Measurements from ENCODE around the gene PARD3. TPM values are rescaled to one million over a fixed set of nuclear protein-coding genes. Genes with fewer than 3 reads are reported as not detected.
A peak's percentile ranks its signal among the peaks of the same experiment; 100 is the strongest.

Gene PARD3
- total RNA-seq, 1 experiment from 2014 or later: 46.3 TPM

DNA sequence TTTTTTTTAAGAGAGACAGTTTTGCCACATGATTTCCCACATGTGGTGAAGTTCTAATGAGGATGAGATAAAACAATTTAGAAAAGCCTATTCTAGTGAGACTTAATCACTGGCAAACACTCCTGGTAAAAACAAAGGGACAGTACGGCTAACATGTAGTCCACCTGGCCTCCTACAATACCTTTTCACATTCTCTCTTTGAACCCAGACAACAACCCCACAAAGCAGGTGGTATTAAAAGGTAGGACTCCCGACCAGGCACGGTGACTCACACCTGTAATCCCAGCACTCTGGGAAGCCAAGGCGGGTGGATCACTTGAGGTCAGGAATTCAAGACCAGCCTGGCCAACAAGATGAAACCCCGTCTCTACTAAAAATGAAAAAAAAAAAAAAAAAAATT, 12.4 kb downstream of the PARD3 start:
- CTCF ChIA-PET: interaction anchor here (1.2 to 1.8 kb wide), 2 partner anchors 40 to 70 kb away, joined by 3 to 7 read pairs; no protein-coding TSS in a partner anchor
- RAD21 ChIA-PET (ENCODE audit: low non-redundant PET in 1 of 2, low total read pairs in 2 of 2, uncharacterized antibody in 2 of 2, unreplicated experiment in 2 of 2): interaction anchor here in 1 of 2 experiments (0.7 kb wide), 2 partner anchors 44 to 143 kb away, joined by 3 to 4 read pairs; no protein-coding TSS in a partner anchor
- H3K79me2 ChIP-seq (ENCODE audit: insufficient read depth, low read length): peaks cover 67% of the 10 kb centered on the region
- intact Hi-C loops (cut with micrococcal nuclease): no loop called here
- peak; percentile 91 for ATAC-seq
- H3K9me3 ChIP-seq (ENCODE audit: control insufficient read depth in 1 of 2, insufficient read depth in 1 of 2, low read depth in 1 of 2, low read length in 2 of 2): no peaks in the 10 kb centered on the region
- peaks cover 36 to 42% of the 10 kb centered on the region in 2 experiments for H3K4me1 ChIP-seq (ENCODE audit: control insufficient read depth in 1 of 2, insufficient read depth in 2 of 2, low read length in 2 of 2)
- no peaks in the 10 kb centered on the region for H3K27me3 ChIP-seq (ENCODE audit: insufficient read depth, low read length)
- H3K9me2 ChIP-seq (ENCODE audit: insufficient read depth): no peaks in the 10 kb centered on the region
- POLR2A ChIA-PET: no interaction called here
- H4K20me1 ChIP-seq (ENCODE audit: insufficient read depth): peaks cover 15% of the 10 kb centered on the region; the same call in 1 of the 2 replicates
- H3K4me2 ChIP-seq (ENCODE audit: low read length): peak overlapping the region; percentile 36
- H3K27ac ChIP-seq (ENCODE audit: low read depth, low read length): peak overlapping the region; percentile 19; the same call in 1 of the 2 replicates
- no TSS peak for BruUV-seq (replicated peaks)
- no peaks in the 10 kb centered on the region for H3K36me3 ChIP-seq (ENCODE audit: control insufficient read depth in 1 of 2, insufficient read depth in 2 of 2, low read length in 2 of 2)
- DNase-seq (ENCODE audit: low read depth, low spot score): peak; percentile 65
- H3K9ac ChIP-seq (ENCODE audit: low read length): no peak overlapping the region
- H2AFZ ChIP-seq (ENCODE audit: low read depth, low read length, poor library complexity, severe bottlenecking): no peak overlapping the region
- no peak overlapping the region for H3K4me3 ChIP-seq (replicated peaks in 1 of 2; ENCODE audit: low read depth in 1 of 2, low read length in 2 of 2)
- TF ChIP-seq CEBPB (IDR thresholded peaks at IDR 0.05; ENCODE audit: low read depth) (no peak), SRF (IDR thresholded peaks at IDR 0.05; ENCODE audit: low read depth) (no peak), SIN3A (IDR thresholded peaks at IDR 0.05; ENCODE audit: low read depth) (no peak), ELF1 (IDR thresholded peaks at IDR 0.05; ENCODE audit: borderline replicate concordance, low read depth) (no peak), YY1 (IDR thresholded peaks at IDR 0.05; ENCODE audit: extremely low read depth, insufficient replicate concordance, low read depth, low read length) (no peak), JUND (IDR thresholded peaks at IDR 0.05) (peak; percentile 73), SP1 (IDR thresholded peaks at IDR 0.05; ENCODE audit: low read depth) (peak; percentile 43; the same call in 1 of the 2 replicates), POLR2A (IDR thresholded peaks at IDR 0.05; ENCODE audit: borderline replicate concordance, extremely low read depth, insufficient read depth, insufficient read length) (no peak), FOSL1 (IDR thresholded peaks at IDR 0.05; ENCODE audit: low read depth) (peak; percentile 64), ZFX (IDR thresholded peaks at IDR 0.05) (no peak), CBX3 (IDR thresholded peaks at IDR 0.05; ENCODE audit: low read depth) (0 out of 2 replicates have a peak, but pooled peaks have one; percentile 56), EGR1 (IDR thresholded peaks at IDR 0.05; ENCODE audit: low read depth) (no peak), EZH2 (IDR thresholded peaks at IDR 0.05) (no peak), EZH2phosphoT487 (IDR thresholded peaks at IDR 0.05; ENCODE audit: borderline replicate concordance) (no peak), TCF7L2 (IDR thresholded peaks at IDR 0.05; ENCODE audit: borderline replicate concordance, extremely low read depth, insufficient read depth, insufficient read length) (no peak), RAD21 (IDR thresholded peaks at IDR 0.05; ENCODE audit: low read depth) (no peak)
- TF ChIP-seq, protein P1, sequence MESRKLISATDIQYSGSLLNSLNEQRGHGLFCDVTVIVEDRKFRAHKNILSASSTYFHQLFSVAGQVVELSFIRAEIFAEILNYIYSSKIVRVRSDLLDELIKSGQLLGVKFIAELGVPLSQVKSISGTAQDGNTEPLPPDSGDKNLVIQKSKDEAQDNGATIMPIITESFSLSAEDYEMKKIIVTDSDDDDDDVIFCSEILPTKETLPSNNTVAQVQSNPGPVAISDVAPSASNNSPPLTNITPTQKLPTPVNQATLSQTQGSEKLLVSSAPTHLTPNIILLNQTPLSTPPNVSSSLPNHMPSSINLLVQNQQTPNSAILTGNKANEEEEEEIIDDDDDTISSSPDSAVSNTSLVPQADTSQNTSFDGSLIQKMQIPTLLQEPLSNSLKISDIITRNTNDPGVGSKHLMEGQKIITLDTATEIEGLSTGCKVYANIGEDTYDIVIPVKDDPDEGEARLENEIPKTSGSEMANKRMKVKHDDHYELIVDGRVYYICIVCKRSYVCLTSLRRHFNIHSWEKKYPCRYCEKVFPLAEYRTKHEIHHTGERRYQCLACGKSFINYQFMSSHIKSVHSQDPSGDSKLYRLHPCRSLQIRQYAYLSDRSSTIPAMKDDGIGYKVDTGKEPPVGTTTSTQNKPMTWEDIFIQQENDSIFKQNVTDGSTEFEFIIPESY (IDR thresholded peaks at IDR 0.05; ENCODE audit: extremely low read depth, insufficient replicate concordance, low read length): no peak
- TF ChIP-seq, protein P2, sequence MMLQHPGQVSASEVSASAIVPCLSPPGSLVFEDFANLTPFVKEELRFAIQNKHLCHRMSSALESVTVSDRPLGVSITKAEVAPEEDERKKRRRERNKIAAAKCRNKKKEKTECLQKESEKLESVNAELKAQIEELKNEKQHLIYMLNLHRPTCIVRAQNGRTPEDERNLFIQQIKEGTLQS (IDR thresholded peaks at IDR 0.05): no peak
- TF ChIP-seq, protein P3, sequence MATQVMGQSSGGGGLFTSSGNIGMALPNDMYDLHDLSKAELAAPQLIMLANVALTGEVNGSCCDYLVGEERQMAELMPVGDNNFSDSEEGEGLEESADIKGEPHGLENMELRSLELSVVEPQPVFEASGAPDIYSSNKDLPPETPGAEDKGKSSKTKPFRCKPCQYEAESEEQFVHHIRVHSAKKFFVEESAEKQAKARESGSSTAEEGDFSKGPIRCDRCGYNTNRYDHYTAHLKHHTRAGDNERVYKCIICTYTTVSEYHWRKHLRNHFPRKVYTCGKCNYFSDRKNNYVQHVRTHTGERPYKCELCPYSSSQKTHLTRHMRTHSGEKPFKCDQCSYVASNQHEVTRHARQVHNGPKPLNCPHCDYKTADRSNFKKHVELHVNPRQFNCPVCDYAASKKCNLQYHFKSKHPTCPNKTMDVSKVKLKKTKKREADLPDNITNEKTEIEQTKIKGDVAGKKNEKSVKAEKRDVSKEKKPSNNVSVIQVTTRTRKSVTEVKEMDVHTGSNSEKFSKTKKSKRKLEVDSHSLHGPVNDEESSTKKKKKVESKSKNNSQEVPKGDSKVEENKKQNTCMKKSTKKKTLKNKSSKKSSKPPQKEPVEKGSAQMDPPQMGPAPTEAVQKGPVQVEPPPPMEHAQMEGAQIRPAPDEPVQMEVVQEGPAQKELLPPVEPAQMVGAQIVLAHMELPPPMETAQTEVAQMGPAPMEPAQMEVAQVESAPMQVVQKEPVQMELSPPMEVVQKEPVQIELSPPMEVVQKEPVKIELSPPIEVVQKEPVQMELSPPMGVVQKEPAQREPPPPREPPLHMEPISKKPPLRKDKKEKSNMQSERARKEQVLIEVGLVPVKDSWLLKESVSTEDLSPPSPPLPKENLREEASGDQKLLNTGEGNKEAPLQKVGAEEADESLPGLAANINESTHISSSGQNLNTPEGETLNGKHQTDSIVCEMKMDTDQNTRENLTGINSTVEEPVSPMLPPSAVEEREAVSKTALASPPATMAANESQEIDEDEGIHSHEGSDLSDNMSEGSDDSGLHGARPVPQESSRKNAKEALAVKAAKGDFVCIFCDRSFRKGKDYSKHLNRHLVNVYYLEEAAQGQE (IDR thresholded peaks at IDR 0.05; ENCODE audit: low read depth): no peak
- TF ChIP-seq, protein P4, sequence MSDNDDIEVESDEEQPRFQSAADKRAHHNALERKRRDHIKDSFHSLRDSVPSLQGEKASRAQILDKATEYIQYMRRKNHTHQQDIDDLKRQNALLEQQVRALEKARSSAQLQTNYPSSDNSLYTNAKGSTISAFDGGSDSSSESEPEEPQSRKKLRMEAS (IDR thresholded peaks at IDR 0.05): peak; percentile 67; the same call in 1 of the 2 replicates
- TF ChIP-seq, protein P5, sequence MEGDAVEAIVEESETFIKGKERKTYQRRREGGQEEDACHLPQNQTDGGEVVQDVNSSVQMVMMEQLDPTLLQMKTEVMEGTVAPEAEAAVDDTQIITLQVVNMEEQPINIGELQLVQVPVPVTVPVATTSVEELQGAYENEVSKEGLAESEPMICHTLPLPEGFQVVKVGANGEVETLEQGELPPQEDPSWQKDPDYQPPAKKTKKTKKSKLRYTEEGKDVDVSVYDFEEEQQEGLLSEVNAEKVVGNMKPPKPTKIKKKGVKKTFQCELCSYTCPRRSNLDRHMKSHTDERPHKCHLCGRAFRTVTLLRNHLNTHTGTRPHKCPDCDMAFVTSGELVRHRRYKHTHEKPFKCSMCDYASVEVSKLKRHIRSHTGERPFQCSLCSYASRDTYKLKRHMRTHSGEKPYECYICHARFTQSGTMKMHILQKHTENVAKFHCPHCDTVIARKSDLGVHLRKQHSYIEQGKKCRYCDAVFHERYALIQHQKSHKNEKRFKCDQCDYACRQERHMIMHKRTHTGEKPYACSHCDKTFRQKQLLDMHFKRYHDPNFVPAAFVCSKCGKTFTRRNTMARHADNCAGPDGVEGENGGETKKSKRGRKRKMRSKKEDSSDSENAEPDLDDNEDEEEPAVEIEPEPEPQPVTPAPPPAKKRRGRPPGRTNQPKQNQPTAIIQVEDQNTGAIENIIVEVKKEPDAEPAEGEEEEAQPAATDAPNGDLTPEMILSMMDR (IDR thresholded peaks at IDR 0.05 in 2 of 3, conservative IDR thresholded peaks at IDR 0.05 in 1 of 3; ENCODE audit: borderline replicate concordance in 1 of 3, insufficient read depth in 1 of 3, low read depth in 2 of 3, low read length in 2 of 3): no peak

Measured in HCT116 (cell line).